ENCODE results near the gene PPIF.

- no peak for TF ChIP-seq CTCF (IDR thresholded peaks at IDR 0.05 in 8 of 11, conservative IDR thresholded peaks at IDR 0.05 in 3 of 11)
- TF ChIP-seq POLR2A (IDR thresholded peaks at IDR 0.05) = no peak
Measured at GRCh38 chr10:79339266-79339665, 8.0 kb upstream of the PPIF start.
